Spleen (tissue), 11 donors: ENCODE results near the gene CTTN. TPM values are rescaled to one million over a fixed set of nuclear protein-coding genes. Genes with fewer than 3 reads are reported as not detected.

Experiments
- DNase-seq: peaks from one replicate; pipeline ENCODE4 v3.0.0-alpha.2; 2020
- H3K27ac ChIP-seq, 8 donors: fragments of 200-600 bp; sonication (generic) in 7 of 8; 1 replicate in 4 of 8; 2 replicates in 4 of 8; pipeline versions ENCODE4 v1.5.0 to v1.8.0; 2016 to 2021; ENCODE audit warnings: inconsistent platforms in 4 of 8, mild to moderate bottlenecking in 4 of 8, moderate library complexity in 1 of 8
- H3K27me3 ChIP-seq, 7 donors: fragments of 200-600 bp; sonication (generic) in 6 of 7; replicated peaks in 1 of 7; 1 replicate in 4 of 7; 2 replicates in 3 of 7; pipeline versions ENCODE4 v1.5.0 to v1.8.0; 2016 to 2021; ENCODE audit warnings: inconsistent platforms in 3 of 7, mild to moderate bottlenecking in 1 of 7
- H3K36me3 ChIP-seq, 6 donors: fragments of 200-600 bp; sonication (generic) in 5 of 6; 1 replicate in 4 of 6; 2 replicates in 2 of 6; pipeline versions ENCODE4 v1.5.0 to v1.8.0; 2016 to 2021; ENCODE audit warnings: inconsistent platforms in 2 of 6
- H3K4me1 ChIP-seq, 6 donors: fragments of 200-600 bp; sonication (generic) in 5 of 6; 1 replicate in 3 of 6; 2 replicates in 3 of 6; pipeline versions ENCODE4 v1.5.0 to v1.8.0; 2016 to 2021; ENCODE audit warnings: inconsistent platforms in 3 of 6
- H3K4me3 ChIP-seq, 8 donors: fragments of 200-600 bp; sonication (generic) in 7 of 8; 1 replicate in 4 of 8; 2 replicates in 4 of 8; pipeline versions ENCODE4 v1.5.0 to v1.8.0; 2016 to 2021; ENCODE audit warnings: inconsistent platforms in 4 of 8, mild to moderate bottlenecking in 4 of 8, moderate library complexity in 2 of 8
- H3K9me3 ChIP-seq, 8 donors: fragments of 200-600 bp; sonication (generic) in 7 of 8; 1 replicate in 4 of 8; 2 replicates in 4 of 8; pipeline versions ENCODE4 v1.5.0 to v1.8.0; 2016 to 2021; ENCODE audit warnings: inconsistent platforms in 4 of 8
- CTCF ChIP-seq, 11 experiments: fragments of 200-600 bp in 7 of 11; fragments of 450-650 bp in 4 of 11; sonication (generic) in 4 of 11; IDR thresholded peaks in 8 of 11; conservative IDR thresholded peaks in 3 of 11; 1 replicate in 7 of 11; 2 replicates in 4 of 11; pipeline versions ENCODE4 v1.4.0 to v1.8.0; 2016 to 2021; ENCODE audit warnings: antibody characterized with exemption in 11 of 11, inconsistent platforms in 4 of 11, mild to moderate bottlenecking in 1 of 11
- POLR2A ChIP-seq, 3 donors: fragments of 450-650 bp; IDR thresholded peaks; one replicate each; pipeline ENCODE4 v1.5.1; 2017; ENCODE audit warnings: antibody characterized with exemption in 3 of 3, mild to moderate bottlenecking in 1 of 3
- POLR2AphosphoS5 ChIP-seq, 3 donors: sonication (generic); formaldehyde crosslinking; IDR thresholded peaks; one replicate each; pipeline ENCODE4 v1.5.1; 2017; ENCODE audit warnings: antibody characterized with exemption in 3 of 3
- WGBS, 5 donors: extraction: QIAGEN DNeasy Blood & Tissue Kit in 3 of 5; methylation state at CpG; one replicate each; pipeline versions ENCODE4 v1.1.5 to v1.1.7; 2013 to 2018; 5-methylcytosine and 5-hydroxymethylcytosine counted together
- intact Hi-C: fragments of 100-400 bp; cut with DNase I; formaldehyde crosslinking; loops from one replicate; pipeline ENCODE4 v1.15.0; 2023; ENCODE audit warnings: low total_unique reads
- polyA plus RNA-seq, 3 donors: library from polyadenylated mRNA; stranded (reverse); fragments of 200-250 nt; gene quantifications; one replicate each; pipeline ENCODE4 v1.2.1, GENCODE V29; 2013
- total RNA-seq, 7 donors: library from RNA; depleted of rRNA in 3 of 7; stranded (reverse); fragments of >200 nt in 3 of 7; fragmentation: NEBNext Ultra II Directional in 4 of 7; extraction: Animal tissue kit (Norgen Biotek cat#: 25700) in 4 of 7; gene quantifications; one replicate each; pipeline versions ENCODE4 v1.1.0 to v1.2.1, GENCODE V29; 2016 to 2021
- donor health status: healthy with polysubstance abuse.
- donor health status: DM: no; HTN: no; CAD: no; lungs with moderate emphysema.
- donor health status: DM: no; HTN: no; CAD: no.
- donor health status: Bipolar disorder and iron deficiency.
- donor health status: healthy.
- donor health status: DM: no; HTN: no; CAD: no.
- donor health status: DM: yes; HTN: yes; CAD: no.

CTTN gene
- total and polyA plus RNA-seq, 10 donors: 18.4 to 149 (median 98.4) TPM

- intact Hi-C loops: no loop called here
- WGBS, 5 donors: 42 to 69% (median 50%) methylated on average over 23 to 25 of the region's 25 CpGs
- Histone ChIP-seq H3K27me3 (peaks cover 0 to 87% (median 0%) of the 10 kb centered on the region in 7 donors), H3K4me1 (peaks cover 0 to 13% (median 0%) of the 10 kb centered on the region in 6 donors), H3K27ac (no peak overlapping the region), H3K4me3 (no peak overlapping the region), H3K36me3 (peaks cover 0 to 100% (median 51%) of the 10 kb centered on the region in 6 donors), H3K9me3 (no peaks in the 10 kb centered on the region)
- TF ChIP-seq POLR2AphosphoS5 (IDR thresholded peaks at IDR 0.05) (no peak), POLR2A (IDR thresholded peaks at IDR 0.05) (no peak), CTCF (IDR thresholded peaks at IDR 0.05 in 8 of 11, conservative IDR thresholded peaks at IDR 0.05 in 3 of 11) (no peak)
- no peak for DNase-seq
These were observed 17.5 kb downstream of the CTTN start for GRCh38 chr11:70415642-70416395.

GRCh38 chr11:70416881-70417280 is 18.6 kb downstream of the CTTN start:
- H3K27ac ChIP-seq: no peak overlapping the region
- intact Hi-C loops: no loop called here
- peaks cover 0 to 13% (median 0%) of the 10 kb centered on the region in 6 donors for H3K4me1 ChIP-seq
- H3K9me3 ChIP-seq: no peaks in the 10 kb centered on the region
- WGBS, 5 donors: 93 to 96% (median 95%) methylated on average over 20 of the region's 20 CpGs
- H3K36me3 ChIP-seq: peaks cover 0 to 100% (median 47%) of the 10 kb centered on the region in 6 donors
- no peak for DNase-seq
- H3K4me3 ChIP-seq: no peak overlapping the region
- no peak for TF ChIP-seq CTCF (IDR thresholded peaks at IDR 0.05 in 8 of 11, conservative IDR thresholded peaks at IDR 0.05 in 3 of 11)
- no peak for TF ChIP-seq POLR2AphosphoS5 (IDR thresholded peaks at IDR 0.05)
- TF ChIP-seq POLR2A (IDR thresholded peaks at IDR 0.05): no peak
- peaks cover 0 to 86% (median 0%) of the 10 kb centered on the region in 7 donors for H3K27me3 ChIP-seq

DNA sequence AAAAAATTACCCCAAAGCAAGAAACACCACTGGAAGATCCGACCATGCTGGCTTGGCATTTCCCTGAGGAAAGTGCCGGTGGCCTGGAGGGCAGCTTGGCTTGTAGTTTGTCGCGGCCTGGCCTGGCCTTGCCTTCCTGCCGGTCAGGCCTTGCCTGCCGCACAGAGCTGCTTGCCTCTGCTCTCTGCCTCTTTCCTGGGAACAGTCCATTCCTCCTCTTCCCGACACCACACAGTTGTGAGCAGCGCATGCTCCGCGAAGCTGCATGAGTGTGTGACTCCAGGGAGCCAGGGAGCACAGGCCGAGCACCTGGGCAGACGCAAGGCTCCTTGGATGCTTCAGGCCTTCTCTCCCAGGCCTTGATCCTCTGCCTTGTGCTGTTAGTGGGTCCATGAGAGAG is 19.8 kb downstream of the CTTN start:
- 91 to 97% (median 93%) methylated on average over 12 of the region's 12 CpGs for WGBS, 5 donors
- intact Hi-C loops: no loop called here
- Histone ChIP-seq H3K27ac (no peak overlapping the region), H3K36me3 (peaks cover 0 to 100% (median 48%) of the 10 kb centered on the region in 6 donors), H3K27me3 (peaks cover 0 to 85% (median 0%) of the 10 kb centered on the region in 7 donors), H3K4me3 (no peak overlapping the region), H3K4me1 (peaks cover 0 to 13% (median 0%) of the 10 kb centered on the region in 6 donors), H3K9me3 (no peaks in the 10 kb centered on the region)
- TF ChIP-seq POLR2A (IDR thresholded peaks at IDR 0.05) (no peak), POLR2AphosphoS5 (IDR thresholded peaks at IDR 0.05) (peak in 1 of 3 donors; percentile 27), CTCF (IDR thresholded peaks at IDR 0.05 in 8 of 11, conservative IDR thresholded peaks at IDR 0.05 in 3 of 11) (no peak)
- no peak for DNase-seq

- peaks cover 0 to 100% (median 49%) of the 10 kb centered on the region in 6 donors for H3K36me3 ChIP-seq
- intact Hi-C loops: no loop called here
These were observed 21.1 kb downstream of the CTTN start for GRCh38 chr11:70419307-70420007.

More at GRCh38 chr11:70419307-70420007, 21.1 kb downstream of the CTTN start:
- TF ChIP-seq CTCF (IDR thresholded peaks at IDR 0.05 in 8 of 11, conservative IDR thresholded peaks at IDR 0.05 in 3 of 11) (no peak), POLR2A (IDR thresholded peaks at IDR 0.05) (no peak), POLR2AphosphoS5 (IDR thresholded peaks at IDR 0.05) (no peak)
- DNase-seq: no peak
- Histone ChIP-seq H3K27me3 (peaks cover 0 to 86% (median 0%) of the 10 kb centered on the region in 7 donors), H3K4me3 (no peak overlapping the region), H3K9me3 (no peaks in the 10 kb centered on the region), H3K4me1 (peaks cover 0 to 22% (median 0%) of the 10 kb centered on the region in 6 donors), H3K27ac (no peak overlapping the region)
- WGBS, 5 donors: 87 to 94% (median 90%) methylated on average over 17 of the region's 17 CpGs
